Naive thymus-derived CD4-positive, alpha-beta T cell (primary cell): ENCODE results near the gene ZBTB39. TPM values are rescaled to one million over a fixed set of nuclear protein-coding genes. Genes with fewer than 3 reads are reported as not detected.
A peak's percentile ranks its signal among the peaks of the same experiment; 100 is the strongest.
"Not testable (repeated sequence)": the region's sequence is repeated elsewhere in the genome, so short reads cannot be mapped to it uniquely, and the experiment has no call there.

Experiments
- ATAC-seq: fragments of 150-1000 bp; cut with Tn5 transposase; 2 replicates; pipeline ENCODE4 v1.10.0; 2021; ENCODE audit warnings: mild to moderate bottlenecking, moderate library complexity
- CTCF ChIA-PET: fragments of 350-600 bp; sonication (Branson Sonifier 250); formaldehyde crosslinking; loops from one replicate; lab custom pipeline; 2021; ENCODE audit warnings: antibody characterized with exemption; lab: Charles Lee
- POLR2A ChIA-PET: fragments of 350-600 bp; sonication (Branson Sonifier 250); formaldehyde crosslinking; loops from one replicate; lab custom pipeline; 2021; ENCODE audit warnings: antibody characterized with exemption, inconsistent platforms; lab: Charles Lee
- DNase-seq, 9 donors: peaks; one replicate each; pipeline versions ENCODE4 v3.0.0 to v3.0.0-alpha.2; 2020 to 2022; ENCODE audit warnings: mixed read lengths in 1 of 9
- H3K27ac ChIP-seq: one replicate; pipeline ENCODE4 v1.7.0; 2013; ENCODE audit warnings: mild to moderate bottlenecking, low read depth, low read length, moderate library complexity
- H3K27me3 ChIP-seq, 2 donors: one replicate each; pipeline ENCODE4 v1.7.0; 2013; ENCODE audit warnings: low read length in 2 of 2, mild to moderate bottlenecking in 2 of 2, moderate library complexity in 2 of 2; ENCODE audit not compliant: control insufficient read depth in 2 of 2, insufficient read depth in 2 of 2
- H3K36me3 ChIP-seq, 3 experiments: 1 replicate in 2 of 3; 2 replicates in 1 of 3; pipeline ENCODE4 v1.7.0; 2013; ENCODE audit warnings: low read length in 3 of 3, mild to moderate bottlenecking in 3 of 3, moderate library complexity in 1 of 3; ENCODE audit not compliant: insufficient read depth in 3 of 3, control insufficient read depth in 2 of 3
- H3K4me1 ChIP-seq, 2 donors: one replicate each; pipeline ENCODE4 v1.7.0; 2013; ENCODE audit warnings: low read length in 2 of 2, mild to moderate bottlenecking in 2 of 2, moderate library complexity in 1 of 2; ENCODE audit not compliant: control insufficient read depth in 2 of 2, insufficient read depth in 2 of 2
- H3K4me3 ChIP-seq: 2 replicates; pipeline ENCODE4 v1.7.0; 2013; ENCODE audit warnings: mild to moderate bottlenecking, low read length
- H3K9me3 ChIP-seq, 3 experiments: 1 replicate in 2 of 3; 2 replicates in 1 of 3; pipeline ENCODE4 v1.7.0; 2013; ENCODE audit warnings: low read length in 3 of 3; ENCODE audit not compliant: control insufficient read depth in 2 of 3
- H3K27ac Mint-ChIP-seq, 9 donors: one replicate each; pipeline ENCODE4 v1.8.0; 2020 to 2022; ENCODE audit warnings: mixed read lengths in 9 of 9, mild to moderate bottlenecking in 8 of 9, moderate library complexity in 5 of 9, inconsistent platforms in 2 of 9
- H3K27me3 Mint-ChIP-seq, 5 donors: one replicate each; pipeline ENCODE4 v1.8.0; 2021 to 2022; ENCODE audit warnings: mixed read lengths in 5 of 5, mild to moderate bottlenecking in 1 of 5
- H3K36me3 Mint-ChIP-seq, 5 donors: one replicate each; pipeline ENCODE4 v1.8.0; 2020 to 2022; ENCODE audit warnings: mixed read lengths in 5 of 5, mild to moderate bottlenecking in 3 of 5, inconsistent platforms in 1 of 5
- H3K4me1 Mint-ChIP-seq, 7 donors: one replicate each; pipeline ENCODE4 v1.8.0; 2020 to 2022; ENCODE audit warnings: mixed read lengths in 7 of 7, mild to moderate bottlenecking in 3 of 7, inconsistent platforms in 1 of 7
- H3K4me3 Mint-ChIP-seq, 10 donors: one replicate each; pipeline ENCODE4 v1.8.0; 2020 to 2022; ENCODE audit warnings: mild to moderate bottlenecking in 10 of 10, mixed read lengths in 10 of 10, moderate library complexity in 6 of 10, inconsistent platforms in 2 of 10
- H3K9me3 Mint-ChIP-seq, 11 donors: one replicate each; pipeline ENCODE4 v1.8.0; 2020 to 2022; ENCODE audit warnings: mixed read lengths in 11 of 11, mild to moderate bottlenecking in 4 of 11, inconsistent platforms in 1 of 11, moderate library complexity in 1 of 11
- intact Hi-C, 2 donors: fragments of 100-400 bp; cut with micrococcal nuclease; formaldehyde crosslinking; loops; one replicate each; pipeline ENCODE4 v1.15.1; 2023
- polyA plus RNA-seq, 2 donors: library from polyadenylated mRNA; unstranded; fragments of 300-500 nt; fragmentation: Illumina TruSeq; gene quantifications; one replicate each; pipeline ENCODE4 v1.2.3, GENCODE V29; 2021
- total RNA-seq, 6 experiments: library from RNA in 5 of 6; stranded (reverse) in 5 of 6; gene quantifications; 1 replicate in 5 of 6; 2 replicates in 1 of 6; pipeline ENCODE4 v1.2.3 and lab custom pipeline; 2021 to 2026

Gene ZBTB39
- total and polyA plus RNA-seq, 7 experiments from 2014 or later, result 2.2 to 12.9 (median 8.2) TPM

DNA sequence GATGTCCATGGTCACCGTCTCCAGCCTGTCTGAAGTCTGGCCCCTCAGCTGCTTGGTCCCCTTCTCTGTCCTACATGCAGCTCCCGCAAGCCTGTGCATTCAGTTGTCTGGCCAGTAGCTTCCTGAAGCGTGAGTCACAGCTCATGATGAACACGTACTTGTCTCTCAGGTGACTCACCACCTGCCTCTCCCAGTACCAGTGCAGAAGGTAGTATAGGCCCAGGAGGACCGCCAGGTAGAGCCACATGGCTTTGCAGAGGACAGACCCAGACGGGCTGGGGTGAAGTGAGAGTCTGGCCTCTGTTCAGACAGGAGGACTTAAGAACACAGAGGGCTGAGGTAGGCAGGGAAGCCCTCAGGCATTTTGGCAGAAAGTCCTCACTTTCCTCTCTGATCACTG is 20.6 kb downstream of the ZBTB39 start:
- DNase-seq, H3K9me3 ChIP-seq, H3K27me3 Mint-ChIP-seq, H3K27me3 ChIP-seq, ATAC-seq, H3K36me3 Mint-ChIP-seq, H3K4me3 ChIP-seq, H3K27ac ChIP-seq, H3K36me3 ChIP-seq, POLR2A ChIA-PET, H3K4me1 ChIP-seq, H3K9me3 Mint-ChIP-seq, H3K4me3 Mint-ChIP-seq, H3K27ac Mint-ChIP-seq: not testable (repeated sequence)
- intact Hi-C loops, result loop anchor here in 1 of 2 donors (2.0 kb wide), 1 partner anchor 473 kb away; no protein-coding TSS in a partner anchor
- CTCF ChIA-PET, result interaction anchor here (0.6 to 3.9 kb wide), 2 partner anchors 114 to 227 kb away, joined by 3 to 44 read pairs; no protein-coding TSS in a partner anchor
- peaks cover 0 to 21% (median 10%) of the 10 kb centered on the region in 7 donors for H3K4me1 Mint-ChIP-seq

DNA sequence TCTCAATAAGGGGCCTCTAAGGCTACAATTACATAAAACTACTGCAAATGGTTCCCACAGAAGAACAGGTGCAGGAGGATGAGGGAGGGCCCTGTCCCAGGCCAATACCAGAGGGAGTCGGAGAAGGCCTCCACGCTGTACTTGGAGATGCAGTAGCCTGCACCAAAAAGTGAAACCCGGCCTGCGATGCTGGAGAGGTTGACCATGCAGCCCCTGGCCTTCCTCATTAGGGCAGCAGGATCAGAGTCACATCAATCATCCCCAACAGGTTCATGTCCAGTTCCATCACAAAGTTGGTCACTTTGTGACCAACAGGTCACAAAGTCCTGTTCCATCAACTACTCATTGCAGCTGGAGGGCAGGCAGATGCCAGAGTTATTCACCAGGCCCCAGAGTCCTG is 23.0 kb downstream of the ZBTB39 start:
- Histone ChIP-seq H3K27ac (no peak overlapping the region), H3K27me3 (no peaks in the 10 kb centered on the region), H3K4me1 (peaks cover 0 to 7% of the 10 kb centered on the region in 2 donors), H3K36me3 (no peaks in the 10 kb centered on the region), H3K9me3 (no peaks in the 10 kb centered on the region), H3K4me3 (no peak overlapping the region)
- H3K36me3 Mint-ChIP-seq, result peaks cover 0 to 17% (median 0%) of the 10 kb centered on the region in 5 donors
- POLR2A ChIA-PET, result no interaction called here
- CTCF ChIA-PET, result no interaction called here
- H3K4me1 Mint-ChIP-seq, result peaks cover 0 to 15% (median 7%) of the 10 kb centered on the region in 7 donors
- intact Hi-C loops, result no loop called here
- H3K27me3 Mint-ChIP-seq, result peaks cover 0 to 5% (median 0%) of the 10 kb centered on the region in 5 donors
- H3K9me3 Mint-ChIP-seq, result no peaks in the 10 kb centered on the region
- ATAC-seq (no peak), DNase-seq (no peak)
- no peak overlapping the region for H3K27ac Mint-ChIP-seq
- no peak overlapping the region for H3K4me3 Mint-ChIP-seq

DNA sequence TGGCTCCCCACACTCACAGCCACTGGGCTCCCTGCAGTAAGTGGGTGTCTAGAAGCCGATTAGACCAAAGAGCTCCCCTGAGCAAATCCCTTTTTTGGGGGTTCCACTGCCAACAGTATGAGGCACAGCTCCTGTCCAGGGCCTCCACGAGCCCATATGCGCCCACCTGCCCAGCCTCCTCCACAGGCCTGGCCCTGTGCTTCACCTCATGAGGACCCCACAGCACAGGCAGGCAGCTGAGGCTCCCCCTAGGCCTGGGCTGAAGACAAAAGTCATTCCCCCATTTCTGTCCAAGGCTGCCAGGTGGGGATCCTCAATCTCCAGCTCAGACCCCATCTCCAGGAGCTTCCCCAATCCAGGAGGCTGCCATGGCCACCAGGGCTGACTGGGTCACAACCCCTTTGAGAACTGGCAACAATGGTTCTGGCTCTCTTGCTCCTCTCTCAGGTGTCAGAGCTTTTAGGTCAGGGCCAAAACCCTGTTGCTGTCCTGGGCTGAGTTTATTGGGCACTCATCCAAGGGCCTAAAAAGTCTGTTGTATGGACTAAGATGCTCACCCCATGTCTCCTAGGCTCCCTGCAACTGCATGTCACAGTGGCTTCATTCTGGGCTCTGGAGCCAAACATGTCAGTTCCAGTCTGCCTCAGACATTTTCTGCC is 23.6 kb downstream of the ZBTB39 start:
- H3K4me1 ChIP-seq, H3K27me3 Mint-ChIP-seq, H3K4me3 ChIP-seq, H3K27ac ChIP-seq, intact Hi-C loops, H3K4me3 Mint-ChIP-seq, H3K27ac Mint-ChIP-seq, POLR2A ChIA-PET, H3K36me3 ChIP-seq, ATAC-seq, H3K9me3 Mint-ChIP-seq, H3K27me3 ChIP-seq, H3K9me3 ChIP-seq, DNase-seq, CTCF ChIA-PET: not testable (repeated sequence)
- Mint-ChIP-seq H3K36me3 (peaks cover 0 to 17% (median 0%) of the 10 kb centered on the region in 5 donors), H3K4me1 (peaks cover 0 to 11% (median 7%) of the 10 kb centered on the region in 7 donors)

DNA sequence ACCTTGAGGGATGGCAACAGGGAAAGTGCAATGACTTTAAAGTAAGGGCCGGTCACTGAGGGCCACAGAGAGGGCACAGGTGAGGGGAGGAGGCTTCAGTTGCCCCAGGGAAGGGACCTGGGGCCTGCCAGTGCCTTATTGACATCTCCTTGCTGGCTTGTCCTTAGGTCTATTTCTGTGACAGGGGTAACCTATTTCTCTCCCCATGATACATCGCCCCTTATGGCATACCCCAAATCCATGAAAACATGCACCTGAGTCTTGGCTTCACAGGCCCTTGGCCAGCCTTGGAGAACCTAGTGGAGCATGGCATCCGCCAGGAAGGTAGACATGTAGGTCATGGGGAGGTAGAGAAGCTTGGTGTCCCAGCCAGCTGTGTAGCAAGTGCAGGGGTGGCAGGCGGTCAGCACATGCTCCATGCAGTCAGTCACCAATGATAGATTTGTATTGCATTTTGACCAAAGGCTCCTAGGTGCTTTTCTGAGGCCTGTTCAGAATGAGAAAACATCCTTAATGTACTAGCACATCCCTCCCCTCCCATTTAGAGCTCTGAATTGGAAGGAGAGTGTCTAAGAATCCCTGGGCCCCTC is 25.3 kb downstream of the ZBTB39 start:
- H3K4me1 ChIP-seq, result no peaks in the 10 kb centered on the region
- no peaks in the 10 kb centered on the region for H3K9me3 ChIP-seq
- no peaks in the 10 kb centered on the region for H3K27me3 ChIP-seq
- H3K27me3 Mint-ChIP-seq, result peaks cover 0 to 4% (median 0%) of the 10 kb centered on the region in 5 donors
- ATAC-seq (no peak), DNase-seq (no peak)
- CTCF ChIA-PET, result interaction anchor here (0.6 to 1.0 kb wide), 2 partner anchors 15 to 301 kb away, joined by 3 to 5 read pairs; no protein-coding TSS in a partner anchor
- no peak overlapping the region for H3K4me3 ChIP-seq
- H3K36me3 ChIP-seq, result no peaks in the 10 kb centered on the region
- H3K27ac ChIP-seq, result no peak overlapping the region
- H3K9me3 Mint-ChIP-seq, result peaks cover 0 to 6% (median 0%) of the 10 kb centered on the region in 11 donors
- no peak overlapping the region for H3K27ac Mint-ChIP-seq
- intact Hi-C loops, result no loop called here
- peaks cover 0 to 7% (median 0%) of the 10 kb centered on the region in 7 donors for H3K4me1 Mint-ChIP-seq
- H3K4me3 Mint-ChIP-seq, result no peak overlapping the region
- H3K36me3 Mint-ChIP-seq, result peaks cover 0 to 17% (median 0%) of the 10 kb centered on the region in 5 donors
- POLR2A ChIA-PET, result no interaction called here

DNA sequence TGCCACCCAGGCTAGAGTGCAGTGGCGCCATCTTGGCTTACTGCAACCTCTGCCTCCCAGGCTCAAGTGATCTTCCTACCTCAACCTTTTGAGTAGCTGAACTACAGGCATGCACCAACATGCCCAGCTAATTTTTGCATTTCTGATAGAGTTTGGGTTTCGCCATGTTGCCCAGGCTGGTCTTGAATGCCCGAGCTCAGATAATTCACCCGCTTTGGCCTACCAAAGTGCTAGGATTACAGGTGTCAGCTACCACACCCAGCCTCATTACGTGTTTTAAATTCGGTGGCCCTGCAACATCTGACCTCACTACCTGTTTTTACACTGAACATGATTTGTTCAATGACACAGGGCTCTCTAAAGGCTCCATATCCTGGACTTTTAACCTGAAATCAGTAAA is 26.1 kb downstream of the ZBTB39 start:
- Mint-ChIP-seq H3K4me1 (peaks cover 0 to 7% (median 0%) of the 10 kb centered on the region in 7 donors), H3K4me3 (no peak overlapping the region), H3K27me3 (peaks cover 0 to 4% (median 0%) of the 10 kb centered on the region in 5 donors), H3K27ac (peak overlapping the region in 1 of 9 donors; percentile 65), H3K9me3 (peaks cover 0 to 6% (median 0%) of the 10 kb centered on the region in 11 donors), H3K36me3 (peaks cover 0 to 17% (median 0%) of the 10 kb centered on the region in 5 donors)
- Histone ChIP-seq H3K9me3 (no peaks in the 10 kb centered on the region), H3K4me3 (no peak overlapping the region), H3K27me3 (no peaks in the 10 kb centered on the region), H3K36me3 (no peaks in the 10 kb centered on the region), H3K27ac (no peak overlapping the region), H3K4me1 (no peaks in the 10 kb centered on the region)
- intact Hi-C loops, result no loop called here
- POLR2A ChIA-PET, result no interaction called here
- no peak for DNase-seq
- no peak for ATAC-seq
- CTCF ChIA-PET, result no interaction called here

DNA sequence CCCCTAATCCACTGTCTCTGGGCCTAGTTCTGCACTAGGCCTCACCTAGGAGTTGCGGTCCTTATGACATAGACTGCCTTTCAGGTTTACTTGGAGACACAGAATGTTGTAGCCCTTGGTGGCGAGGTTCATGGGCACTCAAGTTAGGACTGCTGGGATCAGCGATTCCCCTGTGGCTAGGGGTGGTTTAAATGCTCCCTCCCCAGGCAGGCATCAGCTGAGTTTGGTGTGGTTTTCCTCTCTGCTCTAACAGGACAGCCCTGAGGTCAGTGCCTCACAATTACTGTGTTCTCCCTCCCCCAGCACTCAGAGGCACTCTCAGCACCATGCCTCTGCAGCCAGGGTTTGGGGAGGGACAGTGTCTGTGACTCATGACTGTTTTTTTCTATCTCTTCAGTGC is 26.7 kb downstream of the ZBTB39 start:
- Histone ChIP-seq H3K4me3 (no peak overlapping the region), H3K27me3 (no peaks in the 10 kb centered on the region), H3K36me3 (no peaks in the 10 kb centered on the region), H3K27ac (no peak overlapping the region), H3K4me1 (no peaks in the 10 kb centered on the region), H3K9me3 (no peaks in the 10 kb centered on the region)
- Mint-ChIP-seq H3K36me3 (peaks cover 0 to 17% (median 0%) of the 10 kb centered on the region in 5 donors), H3K27ac (no peak overlapping the region), H3K27me3 (peaks cover 0 to 4% (median 0%) of the 10 kb centered on the region in 5 donors), H3K9me3 (peaks cover 0 to 6% (median 0%) of the 10 kb centered on the region in 11 donors), H3K4me1 (peaks cover 0 to 7% (median 0%) of the 10 kb centered on the region in 7 donors), H3K4me3 (no peak overlapping the region)
- no peak for ATAC-seq
- ChIA-PET CTCF (interaction anchor here (0.6 kb wide), 1 partner anchor 267 kb away, joined by 3 read pairs; no protein-coding TSS in a partner anchor), POLR2A (no interaction called here)
- no peak for DNase-seq
- intact Hi-C loops, result no loop called here
